Mononuclear cell (primary cell): ENCODE measurements around the gene TEX29. TPM values are rescaled to one million over a fixed set of nuclear protein-coding genes. Genes with fewer than 3 reads are reported as not detected.

Experiments used
- H3K27me3 ChIP-seq: 2 replicates; pipeline ENCODE4 v1.6.0; 2011; ENCODE audit warnings: low read length, control low read depth; ENCODE audit not compliant: insufficient read depth
- H3K4me1 ChIP-seq: 2 replicates; pipeline ENCODE4 v1.5.1; 2011; ENCODE audit warnings: mild to moderate bottlenecking, low read length, control low read depth; ENCODE audit not compliant: insufficient read depth
- H3K4me3 ChIP-seq: 2 replicates; pipeline ENCODE4 v1.5.1; 2011; ENCODE audit warnings: mild to moderate bottlenecking, low read length, moderate library complexity
- H3K9me3 ChIP-seq: 2 replicates; pipeline ENCODE4 v1.5.1; 2011; ENCODE audit warnings: low read depth, mild to moderate bottlenecking, control low read depth, low read length
- total RNA-seq: library from RNA; depleted of rRNA; stranded (reverse); fragments of >200 nt; gene quantifications from one replicate; pipeline ENCODE4 v1.2.3, GENCODE V29; 2012

TEX29 gene
- total RNA-seq, 1 donor: 0.21 TPM

DNA sequence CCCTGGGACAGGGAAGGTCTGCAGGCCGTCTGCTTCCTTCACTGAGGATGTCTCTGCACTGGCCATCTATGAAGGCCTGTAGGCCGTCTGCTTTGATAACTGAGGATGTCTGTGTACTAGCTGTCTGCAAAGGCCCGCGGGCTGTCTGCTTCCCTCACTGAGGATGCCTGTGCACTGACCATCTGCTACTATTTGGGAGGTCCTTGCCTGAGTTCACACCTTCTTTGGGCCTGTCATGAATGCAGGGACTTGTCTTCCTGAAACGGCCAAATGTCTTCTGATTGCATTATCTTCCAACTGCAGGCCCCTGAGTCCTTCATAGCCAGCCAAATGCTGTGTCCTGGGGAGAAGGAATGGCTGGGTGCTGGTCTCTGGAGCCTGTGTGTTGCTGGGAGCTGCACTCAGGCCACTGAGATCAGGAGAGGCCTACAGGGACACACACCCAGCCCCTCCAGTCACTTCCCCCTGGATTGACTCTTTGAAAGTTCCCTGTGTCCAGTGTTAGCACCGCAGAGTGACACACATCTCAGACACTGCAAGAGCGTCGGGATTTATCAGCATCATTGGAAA is 72.9 kb downstream of the TEX29 start:
- H3K9me3 ChIP-seq: no peaks in the 10 kb centered on the region
- no peaks in the 10 kb centered on the region for H3K27me3 ChIP-seq
- H3K4me1 ChIP-seq: no peaks in the 10 kb centered on the region
- H3K4me3 ChIP-seq: no peak overlapping the region

Other genes starting within 250 kb of the TEX29 start
- 79.5 TPM for gene ARHGEF7, start 205.3 kb upstream of the TEX29 start, total RNA-seq